22Rv1 (cell line): ENCODE data around the gene TMEM245.

Experiments
- H3K27ac ChIP-seq: fragments of 450-650 bp; 2 replicates; pipeline ENCODE4 v1.5.1; 2017
- CTCF ChIP-seq: fragments of 450-650 bp; IDR thresholded peaks from 2 replicates; pipeline ENCODE4 v1.5.1; 2017; ENCODE audit warnings: mild to moderate bottlenecking
- ZFX ChIP-seq: fragments of 450-650 bp; IDR thresholded peaks from 2 replicates; pipeline ENCODE4 v1.6.1; 2017; ENCODE audit warnings: antibody characterized with exemption, borderline replicate concordance

TMEM245 gene

GRCh38 chr9:109017061-109017460 is 102.7 kb downstream of the TMEM245 start:
- no peak overlapping the region for H3K27ac ChIP-seq
- TF ChIP-seq ZFX (no peak), CTCF (no peak)

- no peak overlapping the region for H3K27ac ChIP-seq
- TF ChIP-seq CTCF (no peak), ZFX (no peak)
Measured at GRCh38 chr9:109016132-109016531, 103.6 kb downstream of the TMEM245 start.

- TF ChIP-seq CTCF (no peak), ZFX (no peak)
- peak overlapping the region; percentile 80; the same call in 1 of the 2 replicates for H3K27ac ChIP-seq
Measured at GRCh38 chr9:109014608-109015280, 105.0 kb downstream of the TMEM245 start.

GRCh38 chr9:109013679-109014607 is 105.8 kb downstream of the TMEM245 start:
- H3K27ac ChIP-seq: peak overlapping the region; percentile 80
- TF ChIP-seq ZFX (no peak), CTCF (no peak)

GRCh38 chr9:109012876-109013678 is 106.7 kb downstream of the TMEM245 start, which contains the start of gene CTNNAL1:
Gene CTNNAL1 (minus strand): TSS chr9:109013499. CDS start chr9:109013442, 57 bp downstream.
- TF ChIP-seq ZFX (no peak), CTCF (no peak)
- H3K27ac ChIP-seq: peak within 1 kb of the TSS; percentile 80

GRCh38 chr9:109012009-109012875 is 107.5 kb downstream of the TMEM245 start:
- TF ChIP-seq CTCF: no peak
- no peak for TF ChIP-seq ZFX
- peak overlapping the region; percentile 80 for H3K27ac ChIP-seq
